DND-41 (cell line): Measurements from ENCODE around the gene AURKB.

Experiments used
- ATAC-seq: fragments of 200-7000 bp; cut with Tn5 transposase; 3 replicates; pipeline ENCODE4 v1.9.1; 2021; ENCODE audit warnings: low read depth; ENCODE audit not compliant: insufficient read depth
- DNase-seq: peaks from one replicate; pipeline ENCODE4 v3.0.0-alpha.2; 2020
- H2AFZ ChIP-seq: 2 replicates; pipeline ENCODE4 v1.6.0; 2012; ENCODE audit warnings: low read depth, low read length
- H3K27ac ChIP-seq: 2 replicates; pipeline ENCODE4 v1.5.1; 2012; ENCODE audit warnings: low read length, inconsistent platforms
- H3K27me3 ChIP-seq: fragments of 200-600 bp; sonication (generic); 2 replicates; pipeline ENCODE4 v1.6.0; 2012; ENCODE audit warnings: low read length, mild to moderate bottlenecking, inconsistent platforms; ENCODE audit not compliant: insufficient read depth, poor library complexity
- H3K36me3 ChIP-seq: 2 replicates; pipeline ENCODE4 v1.5.1; 2012; ENCODE audit warnings: low read length, inconsistent platforms; ENCODE audit not compliant: insufficient read depth
- H3K4me1 ChIP-seq: 2 replicates; pipeline ENCODE4 v1.5.1; 2012; ENCODE audit warnings: mild to moderate bottlenecking, low read length; ENCODE audit not compliant: insufficient read depth
- H3K4me2 ChIP-seq: 2 replicates; pipeline ENCODE4 v1.6.0; 2012; ENCODE audit warnings: mild to moderate bottlenecking, moderate library complexity, low read length, inconsistent platforms; ENCODE audit not compliant: insufficient read depth
- H3K4me3 ChIP-seq, 2 experiments: fragments of 200-600 bp in 1 of 2; shearing (Covaris generic) in 1 of 2; 2 replicates each; pipeline ENCODE4 v1.5.1; 2012 to 2016; ENCODE audit warnings: inconsistent platforms in 2 of 2, low read length in 2 of 2, mild to moderate bottlenecking in 2 of 2, low read depth in 1 of 2, moderate library complexity in 1 of 2
- H3K79me2 ChIP-seq: 2 replicates; pipeline ENCODE4 v1.6.0; 2012; ENCODE audit warnings: low read length, inconsistent platforms; ENCODE audit not compliant: insufficient read depth
- H3K9ac ChIP-seq: 2 replicates; pipeline ENCODE4 v1.6.0; 2012; ENCODE audit warnings: low read depth, mild to moderate bottlenecking, inconsistent platforms, low read length, moderate library complexity
- H3K9me3 ChIP-seq: 2 replicates; pipeline ENCODE4 v1.5.1; 2012; ENCODE audit warnings: low read length, moderate library complexity, mild to moderate bottlenecking, inconsistent platforms; ENCODE audit not compliant: insufficient read depth, severe bottlenecking
- H4K20me1 ChIP-seq: 2 replicates; pipeline ENCODE4 v1.6.0; 2012; ENCODE audit warnings: low read length; ENCODE audit not compliant: insufficient read depth
- CTCF ChIP-seq: IDR thresholded peaks from 2 replicates; pipeline ENCODE4 v1.5.1; 2012; ENCODE audit warnings: borderline replicate concordance, low read length, moderate library complexity, mild to moderate bottlenecking; ENCODE audit not compliant: poor library complexity, severe bottlenecking; ENCODE audit errors: extremely low read depth
- EZH2 ChIP-seq: IDR thresholded peaks from 3 replicates; pipeline ENCODE4 v1.6.1; 2012; ENCODE audit warnings: borderline replicate concordance, low read depth, mild to moderate bottlenecking, moderate library complexity, low read length, inconsistent platforms; ENCODE audit not compliant: severe bottlenecking

AURKB gene

GRCh38 chr17:8167526-8167925 lies 42.8 kb downstream of the AURKB start:
- no peaks in the 10 kb centered on the region for H4K20me1 ChIP-seq
- no peak for TF ChIP-seq EZH2
- TF ChIP-seq CTCF, result no peak
- no peak overlapping the region for H3K27ac ChIP-seq
- DNase-seq (no peak), ATAC-seq (no peak)
- H3K9me3 ChIP-seq, result no peaks in the 10 kb centered on the region
- peaks cover 35% of the 10 kb centered on the region for H3K4me1 ChIP-seq
- H3K27me3 ChIP-seq, result no peaks in the 10 kb centered on the region
- H3K36me3 ChIP-seq, result peaks cover 1% of the 10 kb centered on the region; the same call in 1 of the 2 replicates
- H3K9ac ChIP-seq, result no peak overlapping the region
- H3K4me3 ChIP-seq, result no peak overlapping the region
- peaks cover 9% of the 10 kb centered on the region for H3K79me2 ChIP-seq
- no peak overlapping the region for H3K4me2 ChIP-seq
- H2AFZ ChIP-seq, result no peak overlapping the region

GRCh38 chr17:8166731-8167130 lies 43.6 kb downstream of the AURKB start:
- no peak overlapping the region for H3K4me2 ChIP-seq
- DNase-seq (no peak), ATAC-seq (no peak)
- no peak overlapping the region for H3K4me3 ChIP-seq
- no peaks in the 10 kb centered on the region for H3K9me3 ChIP-seq
- TF ChIP-seq CTCF (no peak), EZH2 (no peak)
- peaks cover 17% of the 10 kb centered on the region for H3K79me2 ChIP-seq
- H3K27me3 ChIP-seq, result no peaks in the 10 kb centered on the region
- H3K4me1 ChIP-seq, result peaks cover 35% of the 10 kb centered on the region
- no peak overlapping the region for H2AFZ ChIP-seq
- H3K27ac ChIP-seq, result no peak overlapping the region
- H3K9ac ChIP-seq, result no peak overlapping the region
- peaks cover 7% of the 10 kb centered on the region for H3K36me3 ChIP-seq
- peaks cover 7% of the 10 kb centered on the region for H4K20me1 ChIP-seq

- peak overlapping the region; percentile 97 for H2AFZ ChIP-seq
- DNase-seq, result peak; percentile 30
- ATAC-seq, result no peak
- H3K36me3 ChIP-seq, result peaks cover 26% of the 10 kb centered on the region
- peak overlapping the region; percentile 97 for H3K4me2 ChIP-seq
- peak overlapping the region; percentile 100 for H3K9ac ChIP-seq
- peak overlapping the region; percentile 97 for H3K27ac ChIP-seq
- peak overlapping the region in 1 of 2 experiments; percentile 99; a peak in 1 of 4 replicates for H3K4me3 ChIP-seq
- H3K9me3 ChIP-seq, result no peaks in the 10 kb centered on the region
- H3K4me1 ChIP-seq, result peaks cover 47% of the 10 kb centered on the region
- H4K20me1 ChIP-seq, result peaks cover 18% of the 10 kb centered on the region
- H3K79me2 ChIP-seq, result peaks cover 35% of the 10 kb centered on the region
- TF ChIP-seq EZH2 (no peak), CTCF (no peak)
- H3K27me3 ChIP-seq, result no peaks in the 10 kb centered on the region
These were observed 45.6 kb downstream of the AURKB start for GRCh38 chr17:8164815-8165131.
